Adrenal gland (tissue), 12 donors: ENCODE measurements around the gene LRRN4CL. TPM values are rescaled to one million over a fixed set of nuclear protein-coding genes. Genes with fewer than 3 reads are reported as not detected.

Source experiments
- DNase-seq, 7 donors: peaks; one replicate each; pipeline ENCODE4 v3.0.0-alpha.2; 2019 to 2020
- H3K27ac ChIP-seq, 5 donors: fragments of 200-600 bp; sonication (generic) in 4 of 5; 1 replicate in 3 of 5; 2 replicates in 2 of 5; pipeline versions ENCODE4 v1.5.1 to v1.8.0; 2016 to 2020; ENCODE audit warnings: mild to moderate bottlenecking in 1 of 5
- H3K27me3 ChIP-seq: fragments of 200-600 bp; 2 replicates; pipeline ENCODE4 v1.8.0; 2021
- H3K36me3 ChIP-seq, 2 donors: fragments of 200-600 bp; replicated peaks in 1 of 2; 1 replicate in 1 of 2; 2 replicates in 1 of 2; pipeline versions ENCODE4 v1.5.1 to v1.8.0; 2018 to 2022
- H3K4me1 ChIP-seq, 2 donors: fragments of 200-600 bp; replicated peaks in 1 of 2; 1 replicate in 1 of 2; 2 replicates in 1 of 2; pipeline versions ENCODE4 v1.5.1 to v1.8.0; 2018 to 2021
- H3K4me3 ChIP-seq, 4 donors: fragments of 200-600 bp; sonication (generic) in 3 of 4; one replicate each; pipeline ENCODE4 v1.5.1; 2016 to 2018
- H3K9me3 ChIP-seq, 3 donors: fragments of 200-600 bp; sonication (generic) in 1 of 3; replicated peaks in 1 of 3; 1 replicate in 2 of 3; 2 replicates in 1 of 3; pipeline versions ENCODE4 v1.5.1 to v1.8.0; 2016 to 2021
- CTCF ChIP-seq, 6 experiments: fragments of 450-650 bp in 4 of 6; fragments of 200-600 bp in 2 of 6; sonication (generic) in 1 of 6; IDR thresholded peaks; 1 replicate in 5 of 6; 2 replicates in 1 of 6; pipeline versions ENCODE4 v1.5.1 to v1.8.0; 2016 to 2021; ENCODE audit warnings: antibody characterized with exemption in 6 of 6, mild to moderate bottlenecking in 2 of 6, moderate library complexity in 1 of 6
- POLR2A ChIP-seq, 2 donors: fragments of 450-650 bp; IDR thresholded peaks; one replicate each; pipeline ENCODE4 v1.6.1; 2017; ENCODE audit warnings: antibody characterized with exemption in 2 of 2, mild to moderate bottlenecking in 2 of 2, moderate library complexity in 1 of 2
- WGBS, 4 donors: extraction: QIAGEN DNeasy Blood & Tissue Kit in 2 of 4; methylation state at CpG; one replicate each; pipeline versions ENCODE4 v1.1.5 to v1.1.7; 2013 to 2017; 5-methylcytosine and 5-hydroxymethylcytosine counted together
- intact Hi-C, 2 donors: fragments of 100-400 bp; cut with DNase I; formaldehyde crosslinking; loops; one replicate each; pipeline versions ENCODE4 v1.14.1 to v1.15.0; 2022 to 2023
- polyA plus RNA-seq, 3 donors: library from polyadenylated mRNA; stranded (reverse); fragments of 200-250 nt in 2 of 3; fragments of 350-450 nt in 1 of 3; fragmentation: Illumina TruSeq in 1 of 3; extraction: RNeasy Lipid Tissue Mini Kit (QIAGEN cat#74804) in 1 of 3; gene quantifications; one replicate each; pipeline ENCODE4 v1.2.3, GENCODE V29; 2013 to 2014
- total RNA-seq, 9 donors: library from RNA; depleted of rRNA in 4 of 9; stranded (reverse); fragments of >200 nt in 4 of 9; fragments of 120-200 nt in 1 of 9; fragmentation: NEBNext Ultra II Directional in 1 of 9; extraction: Animal tissue kit (Norgen Biotek cat#: 25700) in 1 of 9; gene quantifications; one replicate each; pipeline versions ENCODE4 v1.1.0 to v1.2.4, GENCODE V29; 2013 to 2023
- donor health status: healthy with polysubstance abuse.
- donor health status: Bipolar disorder and iron deficiency.
- donor health status: DM: yes; HTN: yes; CAD: no.
- donor health status: DM: no; HTN: no; CAD: no.
- donor health status: DM: no; HTN: no; CAD: no.
- donor health status: DM: yes; HTN: yes; CAD: no.

Gene LRRN4CL
- total and polyA plus RNA-seq, 12 donors: 3.1 to 29.9 (median 10.3) TPM

GRCh38 chr11:62728171-62728988 is 39.0 kb upstream of the LRRN4CL start, which contains the start of gene TTC9C:
TTC9C (plus strand) TSS chr11:62728486; CDS start chr11:62728849, 363 bp downstream.
- Histone ChIP-seq H3K36me3 (peaks cover 0 to 15% of the 10 kb centered on the region in 2 donors), H3K4me1 (peaks cover 22 to 50% of the 10 kb centered on the region in 2 donors), H3K9me3 (no peaks in the 10 kb centered on the region), H3K4me3 (peak within 1 kb of the TSS; percentile 20 to 83 (median 78)), H3K27me3 (no peaks in the 10 kb centered on the region), H3K27ac (peak within 1 kb of the TSS; percentile 95 to 100 (median 96))
- DNase-seq: peak; percentile 85 to 94 (median 92)
- WGBS, 4 donors: 0 to 1% (median 0%) methylated on average over 28 to 29 of the region's 29 CpGs
- TF ChIP-seq POLR2A (IDR thresholded peaks at IDR 0.05) (peak; percentile 22 to 61), CTCF (IDR thresholded peaks at IDR 0.05) (no peak)
- intact Hi-C loops: no loop called here

GRCh38 chr11:62727872-62728170 is 38.5 kb upstream of the LRRN4CL start:
- peak; percentile 87 to 97 (median 94) for DNase-seq
- Histone ChIP-seq H3K27ac (peak overlapping the region; percentile 95 to 100 (median 96)), H3K36me3 (peaks cover 0 to 21% of the 10 kb centered on the region in 2 donors), H3K9me3 (no peaks in the 10 kb centered on the region), H3K4me1 (peaks cover 22 to 48% of the 10 kb centered on the region in 2 donors), H3K4me3 (peak overlapping the region in 3 of 4 donors; percentile 20 to 79 (median 77)), H3K27me3 (no peaks in the 10 kb centered on the region)
- WGBS, 4 donors: 0 to 2% (median 0%) methylated on average over 20 of the region's 20 CpGs
- TF ChIP-seq CTCF (IDR thresholded peaks at IDR 0.05) (no peak), POLR2A (IDR thresholded peaks at IDR 0.05) (no peak)
- intact Hi-C loops: no loop called here

- peak; percentile 83 to 95 for TF ChIP-seq POLR2A (IDR thresholded peaks at IDR 0.05)
- peak in 1 of 6 experiments; percentile 3 for TF ChIP-seq CTCF (IDR thresholded peaks at IDR 0.05)
- 0 to 1% (median 0%) methylated on average over 15 to 72 of the region's 72 CpGs for WGBS, 4 donors
- Histone ChIP-seq H3K36me3 (peaks cover 0 to 26% of the 10 kb centered on the region in 2 donors), H3K4me3 (peak within 1 kb of the TSS; percentile 35 to 79 (median 60)), H3K27me3 (no peaks in the 10 kb centered on the region), H3K4me1 (peaks cover 22 to 47% of the 10 kb centered on the region in 2 donors), H3K9me3 (no peaks in the 10 kb centered on the region), H3K27ac (peak within 1 kb of the TSS; percentile 95 to 100 (median 96))
- DNase-seq: peak; percentile 97 to 99 (median 98)
- intact Hi-C loops: no loop called here
Measured at GRCh38 chr11:62727165-62727871, 38.0 kb upstream of the LRRN4CL start, which contains the start of gene HNRNPUL2. HNRNPUL2 (minus strand) TSS chr11:62727457; CDS start chr11:62727156, 301 bp downstream.

- Histone ChIP-seq H3K27me3 (no peaks in the 10 kb centered on the region), H3K4me1 (peaks cover 22 to 47% of the 10 kb centered on the region in 2 donors), H3K9me3 (no peaks in the 10 kb centered on the region), H3K4me3 (peak overlapping the region; percentile 0 to 79 (median 60)), H3K27ac (peak overlapping the region; percentile 95 to 100 (median 96)), H3K36me3 (peaks cover 0 to 31% of the 10 kb centered on the region in 2 donors)
- intact Hi-C loops: no loop called here
- TF ChIP-seq CTCF (IDR thresholded peaks at IDR 0.05) (no peak), POLR2A (IDR thresholded peaks at IDR 0.05) (no peak)
- DNase-seq: no peak
- WGBS, 4 donors: 0% methylated on average over 3 to 37 of the region's 37 CpGs; no CpG with 5 or more reads in 1 of the 4 donors
Measured at GRCh38 chr11:62726915-62727164, 37.5 kb upstream of the LRRN4CL start.
